IMR-90 (cell line): ENCODE measurements around the gene BTBD9. TPM values are rescaled to one million over a fixed set of nuclear protein-coding genes. Genes with fewer than 3 reads are reported as not detected.

Source experiments
- ATAC-seq: fragments of 200-7000 bp; cut with Tn5 transposase; 2 replicates; pipeline ENCODE4 v1.9.1; 2020; ENCODE audit warnings: low read depth, mild to moderate bottlenecking, moderate library complexity
- BruUV-seq: library from RNA; stranded (reverse); fragments of 400-500 nt; replicated peaks from 2 replicates; lab custom pipeline; 2021; lab: Mats Ljungman, UMichigan
- CTCF ChIA-PET: fragments of 300-600 bp; formaldehyde crosslinking; extraction: SDS; loops from one replicate; lab custom pipeline; 2021; ENCODE audit warnings: antibody characterized with exemption; lab: Yijun Ruan, JAX
- POLR2A ChIA-PET: fragments of 300-600 bp; sonication (Branson Sonifier 250); formaldehyde crosslinking; loops from one replicate; lab custom pipeline; 2022; ENCODE audit warnings: antibody characterized with exemption; ENCODE audit not compliant: unreplicated experiment; lab: Charles Lee
- DNase-seq: peaks from one replicate; pipeline ENCODE4 v3.0.0; 2013
- H2AFZ ChIP-seq: replicated peaks from 2 replicates; pipeline ENCODE3; 2013; ENCODE audit warnings: low read length, mild to moderate bottlenecking; ENCODE audit not compliant: poor library complexity
- H2AK5ac ChIP-seq: 2 replicates; pipeline ENCODE4 v1.6.1; 2013; ENCODE audit warnings: low read depth, low read length, inconsistent platforms
- H2AK9ac ChIP-seq: replicated peaks from 2 replicates; pipeline ENCODE3; 2013; ENCODE audit warnings: mild to moderate bottlenecking, low read depth, low read length, moderate library complexity; ENCODE audit not compliant: poor library complexity
- H2BK120ac ChIP-seq: 2 replicates; pipeline ENCODE4 v1.6.1; 2013; ENCODE audit warnings: low read depth, low read length, inconsistent platforms
- H2BK15ac ChIP-seq: 3 replicates; pipeline ENCODE4 v1.6.1; 2013; ENCODE audit warnings: low read depth, low read length, inconsistent platforms
- H2BK20ac ChIP-seq: 2 replicates; pipeline ENCODE4 v1.6.1; 2013; ENCODE audit warnings: low read depth, mild to moderate bottlenecking, inconsistent platforms, low read length, moderate library complexity
- H2BK5ac ChIP-seq: 2 replicates; pipeline ENCODE4 v1.6.1; 2013; ENCODE audit warnings: mild to moderate bottlenecking, low read depth, low read length, inconsistent platforms; ENCODE audit not compliant: poor library complexity, severe bottlenecking
- H3K14ac ChIP-seq: replicated peaks from 2 replicates; pipeline ENCODE4 v1.6.1; 2013; ENCODE audit warnings: low read depth, low read length, inconsistent platforms
- H3K18ac ChIP-seq: 2 replicates; pipeline ENCODE4 v1.6.1; 2013; ENCODE audit warnings: low read depth, low read length, control low read depth
- H3K23ac ChIP-seq: 2 replicates; pipeline ENCODE4 v1.6.1; 2013; ENCODE audit warnings: low read depth, low read length, inconsistent platforms
- H3K27ac ChIP-seq: 2 replicates; pipeline ENCODE4 v1.5.1; 2013; ENCODE audit warnings: mild to moderate bottlenecking, control low read depth, low read length; ENCODE audit not compliant: insufficient read depth
- H3K27me3 ChIP-seq: 2 replicates; pipeline ENCODE4 v1.6.1; 2013; ENCODE audit warnings: low read length; ENCODE audit not compliant: control insufficient read depth, insufficient read depth
- H3K36me3 ChIP-seq: 2 replicates; pipeline ENCODE4 v1.6.1; 2013; ENCODE audit warnings: low read length, mixed read lengths; ENCODE audit not compliant: control insufficient read depth, insufficient read depth
- H3K4ac ChIP-seq: 2 replicates; pipeline ENCODE4 v1.6.1; 2013; ENCODE audit warnings: low read depth, low read length, inconsistent platforms
- H3K4me1 ChIP-seq: 2 replicates; pipeline ENCODE4 v1.6.1; 2013; ENCODE audit warnings: low read length, mixed read lengths; ENCODE audit not compliant: control insufficient read depth, insufficient read depth
- H3K4me2 ChIP-seq: 2 replicates; pipeline ENCODE4 v1.6.1; 2013; ENCODE audit warnings: low read depth, mild to moderate bottlenecking, control low read depth, low read length, moderate library complexity
- H3K4me3 ChIP-seq: 2 replicates; pipeline ENCODE4 v1.5.1; 2013; ENCODE audit warnings: low read depth, mild to moderate bottlenecking, control low read depth, low read length, moderate library complexity; ENCODE audit not compliant: insufficient read depth
- H3K56ac ChIP-seq: 2 replicates; pipeline ENCODE4 v1.6.1; 2013; ENCODE audit warnings: low read length, inconsistent platforms; ENCODE audit not compliant: insufficient read depth; ENCODE audit errors: extremely low read depth
- H3K79me1 ChIP-seq, 2 experiments: 2 replicates each; pipeline ENCODE4 v1.6.1; 2013; ENCODE audit warnings: low read length in 2 of 2, inconsistent platforms in 1 of 2, low read depth in 1 of 2
- H3K9ac ChIP-seq: 2 replicates; pipeline ENCODE4 v1.6.1; 2013; ENCODE audit warnings: low read depth, low read length, control low read depth
- H3K9me1 ChIP-seq: 2 replicates; pipeline ENCODE4 v1.6.1; 2013; ENCODE audit warnings: low read length, inconsistent platforms; ENCODE audit not compliant: insufficient read depth
- H3K9me3 ChIP-seq: 2 replicates; pipeline ENCODE4 v1.6.1; 2013; ENCODE audit warnings: low read length; ENCODE audit not compliant: control insufficient read depth, insufficient read depth
- H4K20me1 ChIP-seq: 2 replicates; pipeline ENCODE4 v1.6.1; 2013; ENCODE audit warnings: low read length, inconsistent platforms; ENCODE audit not compliant: insufficient read depth
- H4K5ac ChIP-seq: 2 replicates; pipeline ENCODE4 v1.6.1; 2013; ENCODE audit warnings: mild to moderate bottlenecking, low read depth, low read length, control low read depth
- H4K8ac ChIP-seq, 2 experiments: 2 replicates each; pipeline ENCODE4 v1.6.1; 2013; ENCODE audit warnings: low read depth in 2 of 2, low read length in 2 of 2, control low read depth in 1 of 2, inconsistent platforms in 1 of 2
- H4K91ac ChIP-seq: 2 replicates; pipeline ENCODE4 v1.6.1; 2013; ENCODE audit warnings: low read depth, low read length, inconsistent platforms; ENCODE audit not compliant: insufficient read depth
- FOS ChIP-seq: fragments of 150-350 bp; IDR thresholded peaks from 2 replicates; pipeline ENCODE4 v1.6.1; 2016; ENCODE audit warnings: low read depth, low read length
- MAZ ChIP-seq: IDR thresholded peaks from 2 replicates; pipeline ENCODE4 v1.6.1; 2012; ENCODE audit warnings: low read depth, mild to moderate bottlenecking, low read length, improper control_type of control experiment, moderate library complexity, borderline replicate concordance
- MXI1 ChIP-seq: IDR thresholded peaks from 2 replicates; pipeline ENCODE4 v1.6.1; 2012; ENCODE audit warnings: low read depth, mild to moderate bottlenecking, low read length, moderate library complexity, borderline replicate concordance
- NFE2L2 ChIP-seq: fragments of 150-350 bp; IDR thresholded peaks from 2 replicates; pipeline ENCODE4 v1.6.1; 2016; ENCODE audit warnings: low read depth, mild to moderate bottlenecking, low read length
- RAD21 ChIP-seq: IDR thresholded peaks from 2 replicates; pipeline ENCODE4 v1.6.1; 2012; ENCODE audit warnings: low read length, improper control_type of control experiment
- RFX5 ChIP-seq: IDR thresholded peaks from 2 replicates; pipeline ENCODE4 v1.8.0; 2012; ENCODE audit warnings: low read depth, mild to moderate bottlenecking, low read length, moderate library complexity
- SMC3 ChIP-seq: fragments of 150-350 bp; IDR thresholded peaks from 2 replicates; pipeline ENCODE4 v1.6.1; 2016; ENCODE audit warnings: low read depth, mild to moderate bottlenecking, antibody characterized with exemption, low read length, moderate library complexity
- WGBS, 2 experiments: methylation state at CpG; one replicate each; pipeline versions ENCODE4 v1.1.5 to v1.1.7; 2013; ENCODE audit warnings: missing lambda C conversion rate in 2 of 2; ENCODE audit not compliant: insufficient read length in 1 of 2; ENCODE audit errors: extremely low coverage in 2 of 2; 5-methylcytosine and 5-hydroxymethylcytosine counted together
- dilution Hi-C: fragments of 300-500 bp; cut with HindIII; formaldehyde crosslinking; loops from one replicate; pipeline ENCODE4 v1.14.3; 2018; ENCODE audit warnings: low sequenced_read_pairs; ENCODE audit not compliant: unreplicated experiment
- in situ Hi-C: fragments of 300-500 bp; cut with MboI; formaldehyde crosslinking; loops from 3 replicates; pipeline ENCODE4 v1.14.3; 2019; ENCODE audit warnings: low sequenced_read_pairs, inconsistent platforms, mixed read lengths
- intact Hi-C: fragments of 100-400 bp; cut with micrococcal nuclease; formaldehyde crosslinking; loops from 2 replicates; pipeline ENCODE4 v1.10.0; 2022
- polyA plus RNA-seq, 3 experiments: library from polyadenylated mRNA; depleted of rRNA; stranded (reverse); fragments of >200 nt; gene quantifications; 2 replicates each; pipeline ENCODE4 v1.2.3, GENCODE V29; 2012; ENCODE audit warnings: low replicate concordance in 1 of 3
- total RNA-seq: library from RNA; depleted of rRNA; stranded (reverse); fragments of >200 nt; gene quantifications from 2 replicates; pipeline ENCODE4 v1.2.3, GENCODE V29; 2012

The BTBD9 gene
- total and polyA plus RNA-seq, 2 of the 4 experiments (the other 2 are of a cell fraction), result 4.1 to 22.0 TPM

DNA sequence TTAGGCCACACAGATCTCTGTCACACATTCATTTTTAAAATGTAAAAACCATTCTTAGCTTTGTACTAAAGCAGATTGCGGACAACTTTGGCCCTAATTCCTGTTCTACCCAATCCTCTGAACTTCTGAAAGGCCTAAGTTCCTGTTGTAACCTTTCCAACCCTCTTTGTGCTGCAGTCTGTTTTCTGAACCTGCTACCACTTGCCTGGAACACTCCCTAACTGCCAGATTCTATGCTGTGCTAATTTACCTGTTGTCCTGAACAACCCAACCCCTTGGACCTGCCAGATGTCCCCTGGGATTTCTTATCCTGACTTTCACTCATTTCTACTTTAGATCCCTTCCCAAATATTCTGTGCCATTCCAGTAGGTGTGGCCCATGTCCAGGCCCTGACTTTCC, 421.5 kb downstream of the BTBD9 start:
- POLR2A ChIA-PET, result no interaction called here

More for the DNA sequence above, 421.5 kb downstream of the BTBD9 start:
- WGBS, 2 experiments, result 100% methylated on average over 1 of the region's 1 CpG; no CpG with 5 or more reads in 1 of the 2 experiments
- H2BK120ac ChIP-seq, result no peak overlapping the region
- in situ Hi-C loops (no loop called here), intact Hi-C loops (no loop called here), dilution Hi-C loops (no loop called here)
- TF ChIP-seq RFX5 (no peak), MAZ (no peak), RAD21 (no peak), MXI1 (no peak), SMC3 (no peak), FOS (no peak), NFE2L2 (no peak)
- H4K8ac ChIP-seq, result no peak overlapping the region
- H3K4me2 ChIP-seq, result no peak overlapping the region
- no peak overlapping the region for H3K4me3 ChIP-seq
- H4K91ac ChIP-seq, result no peak overlapping the region
- H2BK5ac ChIP-seq, result no peak overlapping the region
- H3K36me3 ChIP-seq, result no peaks in the 10 kb centered on the region
- no peak overlapping the region for H3K56ac ChIP-seq
- no peaks in the 10 kb centered on the region for H3K27me3 ChIP-seq
- H3K4me1 ChIP-seq, result no peaks in the 10 kb centered on the region
- no peak overlapping the region for H3K27ac ChIP-seq
- CTCF ChIA-PET, result no interaction called here
- H4K20me1 ChIP-seq, result no peaks in the 10 kb centered on the region
- DNase-seq (no peak), ATAC-seq (no peak)
- no peak overlapping the region for H3K23ac ChIP-seq
- H4K5ac ChIP-seq, result no peak overlapping the region
- BruUV-seq, result no TSS peak
- no peak overlapping the region for H3K4ac ChIP-seq
- H3K9ac ChIP-seq, result no peak overlapping the region
- 0 out of 2 replicates have a peak, but pooled peaks cover 3% of the 10 kb centered on the region for H3K9me1 ChIP-seq
- H2BK20ac ChIP-seq, result no peak overlapping the region
- H2BK15ac ChIP-seq, result no peak overlapping the region
- H3K18ac ChIP-seq, result no peak overlapping the region
- H3K14ac ChIP-seq, result no peak overlapping the region
- no peaks in the 10 kb centered on the region for H3K79me1 ChIP-seq
- H2AFZ ChIP-seq, result no peak overlapping the region
- no peak overlapping the region for H2AK5ac ChIP-seq
- H3K9me3 ChIP-seq, result no peaks in the 10 kb centered on the region
- no peak overlapping the region for H2AK9ac ChIP-seq
